Right kidney (tissue), 1 donor: ENCODE measurements around the gene SRGAP2.
"Not testable (repeated sequence)": the region's sequence is repeated elsewhere in the genome, so short reads cannot be mapped to it uniquely, and the experiment has no call there.

Experiments
- DNase-seq: peaks from one replicate; pipeline ENCODE4 v3.0.0-alpha.2; 2016

The SRGAP2 gene

DNA sequence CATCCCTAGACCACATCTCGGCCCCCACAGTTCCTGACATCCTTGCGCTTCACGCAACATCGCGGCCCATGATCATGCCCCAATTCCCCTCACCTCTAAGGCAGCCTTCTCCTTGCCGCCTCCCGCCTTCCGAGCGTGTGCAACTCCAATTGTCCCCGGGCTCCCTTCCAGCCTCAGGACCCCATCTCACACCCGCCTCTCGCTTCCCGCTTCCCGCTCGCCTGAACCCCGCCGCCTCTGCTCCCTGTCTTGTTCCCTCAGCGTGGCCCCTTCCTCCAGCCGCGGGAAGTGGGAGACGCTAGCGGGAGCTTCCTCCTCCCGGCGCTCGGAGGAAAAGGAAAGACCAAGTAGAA lies 794 bp downstream of the SRGAP2 start:
- DNase-seq = not testable (repeated sequence)

DNA sequence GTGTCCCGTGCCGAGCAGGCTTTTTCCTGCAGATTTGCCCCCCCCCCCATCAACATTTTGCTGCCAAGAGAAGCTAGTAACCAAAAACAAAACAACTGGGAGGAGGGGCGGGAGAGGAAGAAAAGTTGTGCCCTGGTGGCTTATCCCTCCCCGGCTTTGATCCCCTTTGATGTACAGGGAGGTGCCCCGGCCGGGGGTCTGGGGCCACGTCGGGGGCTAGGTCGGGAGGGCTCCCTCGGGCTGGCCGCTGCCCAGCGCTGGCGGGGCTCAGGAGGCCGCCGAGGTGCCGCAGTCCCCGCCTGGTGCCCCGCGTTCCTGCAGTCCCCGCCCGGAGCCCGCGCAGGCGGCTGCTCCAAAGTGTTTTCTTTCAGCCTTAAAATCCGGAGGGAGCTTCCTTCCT lies 1.5 kb downstream of the SRGAP2 start:
- peak; percentile 44 for DNase-seq

DNA sequence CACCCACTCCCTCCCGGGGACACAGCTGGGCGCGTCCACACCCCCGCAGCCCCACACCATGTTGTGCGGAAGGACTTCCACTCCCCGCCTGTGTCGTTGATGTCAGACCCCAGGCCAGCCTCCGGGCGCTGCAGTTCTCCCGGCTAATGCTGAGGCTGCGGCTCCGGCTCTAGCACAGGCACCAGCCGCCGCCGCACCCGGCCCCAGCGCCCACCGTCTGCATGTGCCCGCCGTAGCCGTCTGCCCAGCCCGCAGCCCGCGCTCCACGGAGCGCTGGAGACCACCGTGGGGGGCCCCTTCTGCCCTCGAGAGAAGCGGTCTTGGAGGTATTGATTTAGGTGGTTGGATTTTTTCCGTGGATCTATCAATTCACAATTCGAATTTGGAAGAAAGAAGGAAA lies 2.2 kb downstream of the SRGAP2 start:
- not testable (repeated sequence) for DNase-seq

DNA sequence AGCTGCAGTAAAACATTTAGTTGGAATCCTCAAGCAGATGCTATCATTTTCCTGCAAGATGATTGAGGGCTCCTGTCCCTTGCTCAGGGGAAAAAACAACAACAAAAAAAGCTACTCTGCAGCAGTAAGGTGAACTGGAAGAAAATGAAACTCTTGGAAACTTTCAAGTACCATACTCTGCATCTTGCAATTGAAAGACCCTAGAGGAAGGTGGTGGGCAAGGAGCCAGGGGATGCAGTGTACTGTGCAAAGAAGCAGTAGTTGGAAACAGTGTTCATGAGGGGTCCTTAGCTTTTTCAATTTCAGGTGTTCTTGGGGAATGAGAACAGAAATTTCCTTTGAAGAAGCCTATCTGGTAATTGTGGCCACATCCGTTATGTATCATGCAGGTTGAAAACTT lies 7.5 kb downstream of the SRGAP2 start:
- DNase-seq = not testable (repeated sequence)

DNA sequence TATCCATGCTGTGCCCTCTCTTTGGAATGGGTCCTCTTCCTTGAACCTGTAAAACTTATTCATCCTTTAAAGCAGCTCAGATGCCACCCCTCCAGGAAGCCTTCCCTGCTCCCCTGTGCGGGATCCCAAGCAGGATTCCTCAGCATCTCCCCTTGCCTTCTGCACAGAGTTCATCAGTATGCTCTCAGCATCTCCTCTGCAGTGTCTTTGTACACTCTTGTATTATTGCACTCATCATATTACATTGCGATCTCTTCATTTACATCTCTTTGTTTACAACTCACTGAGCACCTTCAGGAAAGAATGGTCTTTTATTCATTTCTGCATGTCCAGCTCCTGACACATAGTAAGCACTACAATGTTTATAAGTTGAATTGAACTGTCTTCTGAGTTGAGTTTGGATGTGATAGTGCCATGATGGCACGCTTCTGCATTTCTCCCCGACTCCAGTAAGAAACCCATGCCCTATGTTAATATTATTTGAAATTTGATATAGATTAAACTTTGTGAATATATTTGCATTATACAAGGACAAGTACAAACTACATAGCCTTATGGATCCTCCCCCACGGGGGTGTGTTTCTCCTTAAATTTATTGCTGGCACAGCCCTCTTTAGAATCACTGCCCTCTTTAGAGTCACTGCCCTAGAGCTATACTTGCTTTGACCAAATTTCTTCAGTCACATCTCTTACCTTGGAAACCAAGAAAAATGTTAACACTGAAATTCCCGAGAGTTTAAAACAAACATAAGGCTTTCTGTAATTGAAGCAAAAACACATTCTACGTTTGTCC lies 12.5 kb downstream of the SRGAP2 start:
- not testable (repeated sequence) for DNase-seq

DNA sequence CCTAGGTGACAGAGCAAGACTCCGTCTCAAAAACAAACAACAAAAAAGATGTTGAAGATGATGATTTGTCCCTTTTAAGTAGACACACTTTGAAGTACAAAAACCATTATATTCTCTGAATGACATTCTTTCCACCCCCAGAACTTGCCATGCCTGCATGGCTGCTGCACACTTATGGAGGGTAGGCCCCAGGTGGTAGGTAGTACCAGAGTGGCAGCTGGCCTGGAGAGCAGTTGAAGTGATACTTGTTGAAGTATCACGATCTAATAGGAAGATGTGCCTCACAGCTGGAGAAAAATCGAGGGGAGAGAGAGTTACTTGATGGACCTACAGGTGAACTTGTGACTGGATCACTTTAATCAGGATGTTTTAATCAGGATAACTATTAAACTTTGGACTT lies 14.9 kb downstream of the SRGAP2 start:
- DNase-seq = not testable (repeated sequence)

DNA sequence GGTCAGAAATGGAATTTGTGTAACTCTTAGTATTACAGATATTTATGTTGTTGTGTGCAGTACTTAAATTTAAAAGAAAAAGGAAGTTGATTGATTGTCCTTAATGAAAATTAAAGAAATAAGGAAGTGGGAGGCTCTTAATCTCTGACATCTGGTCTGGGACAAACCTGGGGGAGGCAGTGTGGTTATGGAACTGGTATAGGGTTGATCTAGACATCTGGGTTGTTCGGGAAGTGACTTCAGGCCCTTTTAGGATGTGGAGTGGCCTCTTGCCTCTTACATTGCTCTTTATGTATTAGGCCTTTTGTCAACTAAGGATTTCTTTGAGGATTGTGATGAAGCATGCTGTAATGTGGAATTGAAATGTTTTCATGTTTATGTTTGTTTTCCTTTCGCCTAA lies 15.4 kb downstream of the SRGAP2 start:
- DNase-seq = not testable (repeated sequence)

DNA sequence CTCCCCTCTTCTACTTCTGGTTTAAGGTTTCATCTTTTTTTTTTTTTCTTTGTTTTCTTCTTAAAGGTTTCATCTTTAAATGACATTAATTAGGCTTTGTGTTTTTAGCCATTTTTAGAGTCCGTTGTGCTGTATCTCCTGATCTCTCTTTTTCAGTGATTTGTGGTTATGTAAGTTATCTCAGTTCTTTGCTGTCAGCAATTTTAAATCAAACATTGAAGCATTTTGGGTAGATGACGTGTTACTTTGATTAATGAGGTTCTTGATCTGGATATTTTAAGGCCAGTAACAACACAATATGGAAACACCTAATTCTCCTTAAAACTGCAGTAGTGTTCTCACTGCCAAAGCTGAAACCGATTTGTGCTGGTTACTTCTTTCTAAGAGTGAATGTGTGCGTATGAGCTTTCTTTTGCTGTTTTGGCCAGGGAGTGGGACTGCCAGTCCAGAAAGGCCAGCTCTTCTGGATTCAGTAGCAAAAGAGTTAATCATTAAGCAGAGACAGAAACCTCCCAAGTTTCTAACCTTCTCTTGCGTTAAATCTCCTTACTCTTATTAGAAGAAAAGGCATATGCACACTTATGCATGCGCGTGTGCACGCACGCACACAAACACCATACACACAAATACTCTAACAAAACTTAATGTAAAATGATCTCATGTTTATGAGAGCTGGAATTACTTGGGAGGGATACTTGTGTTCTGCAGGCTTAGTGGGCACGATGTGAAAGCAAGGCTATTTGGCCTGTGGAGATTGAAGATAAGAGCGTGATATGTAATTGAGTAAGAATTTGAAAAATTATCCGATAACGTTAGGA lies 16.4 kb downstream of the SRGAP2 start:
- not testable (repeated sequence) for DNase-seq

DNA sequence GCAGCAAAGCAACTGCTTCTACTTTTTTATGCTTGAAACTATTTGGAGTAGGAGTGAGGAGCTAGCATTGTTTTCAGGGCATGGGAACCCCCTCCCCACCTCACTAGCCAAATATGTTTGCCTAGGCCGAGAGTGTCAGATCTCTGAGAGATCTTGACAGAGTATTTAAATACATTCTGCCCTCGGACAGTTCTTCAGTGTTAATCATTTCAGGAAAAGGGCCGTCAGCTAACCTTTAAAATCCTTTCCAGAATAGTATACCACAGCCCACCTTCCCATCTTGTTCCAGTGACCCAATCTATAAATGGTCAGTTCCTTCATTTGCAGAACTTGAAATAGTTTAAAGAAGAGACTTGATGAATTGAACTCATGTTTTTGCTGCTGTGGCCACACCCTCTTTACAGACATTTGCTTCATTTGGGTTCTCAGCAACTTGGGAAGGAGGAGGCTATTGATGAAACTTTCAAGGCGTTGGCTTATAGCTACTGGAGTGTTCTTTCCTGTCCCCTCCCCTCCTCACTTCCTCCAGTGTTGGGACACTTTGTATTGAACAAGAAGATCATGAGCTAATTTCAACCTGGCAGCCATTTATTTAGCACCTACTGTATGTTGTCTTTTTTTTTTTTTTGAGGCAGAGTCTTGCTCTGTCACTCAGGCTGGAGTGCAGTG lies 17.1 kb downstream of the SRGAP2 start:
- DNase-seq = peak; percentile 10

DNA sequence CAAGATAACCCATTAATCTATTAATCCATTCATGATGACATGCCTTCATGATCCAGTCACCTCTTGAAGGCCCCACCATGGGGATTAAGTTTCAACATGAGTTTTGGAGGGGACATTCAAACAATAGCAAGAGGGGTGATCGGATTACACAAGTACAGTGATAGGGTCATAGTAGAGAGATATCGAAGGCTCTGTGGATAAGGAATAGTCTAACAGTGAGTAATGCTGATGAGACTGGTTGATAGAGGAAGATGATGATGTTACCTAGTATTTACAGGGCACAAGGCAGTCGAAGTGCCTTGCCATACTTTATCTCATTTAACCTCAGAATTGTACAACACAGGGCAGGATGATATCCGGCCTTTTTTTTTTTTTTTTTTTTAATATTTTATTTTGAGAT lies 18.2 kb downstream of the SRGAP2 start:
- DNase-seq = not testable (repeated sequence)

DNA sequence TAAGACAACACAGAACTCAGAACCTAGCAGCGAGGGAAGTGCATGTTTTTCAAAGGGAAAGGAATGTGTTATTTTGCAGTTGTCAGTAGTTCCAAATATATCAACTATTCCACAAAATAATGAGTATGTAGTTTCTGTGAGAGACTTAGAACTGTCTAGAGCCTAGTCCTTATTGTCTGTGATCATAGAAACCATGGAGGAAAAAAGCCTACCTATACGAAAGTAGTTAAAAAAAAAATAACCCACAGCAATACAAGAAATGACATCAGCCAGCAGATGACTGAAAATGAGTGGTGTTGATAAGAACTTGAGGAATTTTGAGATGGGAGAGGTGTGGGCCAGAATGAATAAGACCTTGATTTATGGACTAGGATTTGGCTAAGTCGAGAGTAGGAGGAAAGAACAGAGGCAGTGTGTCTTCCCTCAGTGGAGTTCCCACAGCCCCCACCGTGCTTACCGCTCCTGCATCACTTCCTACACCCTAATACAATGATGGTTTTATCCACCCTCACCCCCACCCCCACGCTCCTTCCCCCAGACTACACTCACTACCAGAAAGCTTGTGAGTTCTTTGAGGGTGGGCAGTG lies 20.9 kb downstream of the SRGAP2 start:
- DNase-seq = not testable (repeated sequence)

DNA sequence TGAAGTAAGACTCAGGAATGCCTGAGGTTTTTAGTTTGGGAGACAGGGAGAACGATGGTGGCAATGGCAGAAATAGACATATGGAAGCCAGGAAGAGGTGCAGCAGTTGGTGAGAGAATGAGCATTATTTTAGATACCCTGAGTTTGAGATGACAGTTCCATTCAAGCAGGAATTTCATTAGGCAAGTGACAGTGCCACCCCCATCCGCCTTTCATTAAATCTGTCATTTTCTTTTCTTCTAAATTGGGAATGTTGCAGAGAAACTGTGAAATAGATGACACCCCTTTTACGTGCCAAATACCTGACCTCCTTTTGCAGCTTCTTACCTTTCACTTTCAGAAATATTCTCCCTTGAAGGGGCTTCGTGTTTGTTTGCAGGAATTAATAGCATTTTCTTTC lies 22.0 kb downstream of the SRGAP2 start:
- not testable (repeated sequence) for DNase-seq

DNA sequence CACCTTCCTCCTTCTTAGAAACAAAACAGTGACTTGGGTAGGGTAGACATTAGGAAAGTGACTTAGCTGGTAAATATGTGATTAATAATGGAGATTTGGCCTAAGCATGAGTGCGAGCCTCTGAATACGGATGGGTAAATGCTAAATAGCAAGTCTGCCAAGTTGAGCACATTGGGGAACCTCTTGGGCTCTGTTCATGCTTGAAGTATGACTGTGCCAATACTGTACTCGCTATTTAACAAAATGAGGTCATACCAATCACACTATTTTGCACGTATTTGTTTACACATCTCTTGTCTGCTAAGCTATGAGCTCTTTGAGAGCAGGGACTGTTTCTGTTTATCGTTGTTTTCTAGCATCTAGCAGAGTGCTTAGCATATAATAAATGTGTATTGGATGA lies 23.5 kb downstream of the SRGAP2 start:
- DNase-seq = not testable (repeated sequence)

DNA sequence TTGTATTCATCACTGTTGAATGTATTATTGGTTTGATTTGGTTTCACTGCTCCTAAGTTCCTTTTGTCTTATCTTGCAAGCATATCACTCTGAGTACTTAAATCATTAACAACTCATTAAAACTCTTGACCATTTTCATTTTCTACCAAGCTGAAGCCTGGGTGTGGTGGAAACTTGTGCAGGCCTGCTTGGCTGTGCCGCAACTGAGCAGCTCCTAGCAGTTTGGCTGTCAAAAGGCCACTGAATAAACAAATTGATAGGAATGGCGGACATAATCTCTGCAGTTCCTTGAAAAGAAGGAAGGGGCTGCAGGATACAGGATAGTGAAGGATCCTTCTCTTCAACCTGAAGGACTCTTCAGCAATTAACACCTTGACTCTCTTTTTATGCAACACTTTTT lies 25.9 kb downstream of the SRGAP2 start:
- not testable (repeated sequence) for DNase-seq

DNA sequence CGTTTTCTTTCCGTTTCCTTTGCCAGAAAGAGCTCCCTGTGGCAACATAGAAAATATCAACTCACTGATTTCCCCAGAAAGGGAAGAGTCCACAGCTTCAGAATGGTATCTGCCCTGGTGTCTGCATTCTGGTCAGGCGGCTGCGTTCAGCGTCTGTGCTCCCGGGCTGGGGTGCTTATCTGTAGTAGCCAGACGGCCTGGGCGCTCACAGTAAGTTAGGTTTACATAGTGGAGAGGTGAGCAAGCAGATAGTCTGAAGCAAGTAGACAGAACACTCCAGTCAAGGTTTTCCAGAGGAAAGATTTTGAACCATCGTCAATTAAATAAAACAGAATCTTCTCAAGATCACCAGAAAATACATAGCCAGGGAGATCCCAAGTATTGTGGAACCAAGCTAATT lies 28.6 kb downstream of the SRGAP2 start:
- DNase-seq = not testable (repeated sequence)

DNA sequence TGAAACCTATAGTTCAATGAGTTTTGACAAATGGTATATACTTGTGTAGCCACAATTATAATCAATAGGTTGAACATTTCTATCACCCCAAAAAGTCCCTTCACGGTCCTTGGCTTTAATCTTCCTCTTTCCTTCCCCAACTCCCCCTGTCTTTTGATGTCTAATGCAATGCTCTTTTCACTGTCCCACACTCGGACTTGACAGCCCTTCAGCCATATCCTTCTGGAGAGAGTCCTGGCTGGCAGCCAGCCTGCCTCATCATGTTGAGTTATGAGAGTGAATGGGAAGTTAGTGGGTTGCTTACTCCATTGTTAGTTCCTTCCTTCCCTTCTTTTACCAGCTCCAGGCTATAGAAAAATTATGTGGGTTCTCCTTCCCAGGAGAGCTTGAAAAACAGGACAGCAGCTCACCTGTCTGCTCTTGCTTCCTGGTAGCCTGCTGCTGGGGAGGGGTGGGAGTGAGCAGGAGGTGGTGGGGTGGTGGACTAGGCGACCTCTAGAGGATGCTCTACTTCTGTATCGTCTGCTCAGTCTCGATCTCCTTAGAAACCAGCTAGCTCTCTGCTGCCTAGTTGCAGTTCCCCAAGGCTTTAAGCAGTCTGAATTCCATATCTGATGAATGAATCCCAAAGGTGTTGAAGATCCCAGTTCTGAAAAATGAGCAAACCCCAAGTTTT lies 29.8 kb downstream of the SRGAP2 start:
- not testable (repeated sequence) for DNase-seq

DNA sequence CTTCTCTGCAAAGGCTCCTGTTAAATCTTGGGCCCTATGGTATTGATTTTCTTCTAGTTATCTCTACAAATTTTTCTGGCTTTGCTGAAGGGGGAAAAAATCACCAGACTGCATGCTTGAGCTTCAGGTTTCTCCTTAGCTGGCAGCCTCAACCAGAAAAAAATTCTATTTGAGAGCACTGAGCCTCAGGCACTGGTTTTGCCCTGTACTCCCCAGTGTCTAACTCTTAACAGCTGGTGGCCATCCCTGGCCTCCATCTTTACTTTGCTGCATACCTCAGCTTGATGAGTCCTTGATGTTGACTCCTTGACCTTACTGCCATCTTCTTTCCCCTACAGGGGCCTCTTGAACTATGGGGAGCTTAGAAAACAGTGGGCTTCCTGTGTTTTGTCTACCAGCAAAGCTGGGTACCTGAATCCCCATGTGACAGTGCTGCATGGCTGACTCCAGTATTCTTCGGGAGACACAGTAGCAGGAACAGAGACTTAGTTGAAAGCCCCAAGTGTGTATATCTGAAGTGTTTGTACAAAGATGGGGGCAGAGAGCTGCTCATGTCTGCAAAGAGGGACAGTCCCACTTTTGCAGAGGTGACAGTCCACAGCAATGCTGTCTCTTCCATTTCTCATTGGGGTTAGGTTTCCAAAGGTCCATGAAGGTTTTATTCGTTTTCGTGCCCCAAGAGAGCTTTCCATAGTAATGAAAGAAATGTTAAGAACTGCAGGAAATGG lies 31.0 kb downstream of the SRGAP2 start:
- DNase-seq = not testable (repeated sequence)

DNA sequence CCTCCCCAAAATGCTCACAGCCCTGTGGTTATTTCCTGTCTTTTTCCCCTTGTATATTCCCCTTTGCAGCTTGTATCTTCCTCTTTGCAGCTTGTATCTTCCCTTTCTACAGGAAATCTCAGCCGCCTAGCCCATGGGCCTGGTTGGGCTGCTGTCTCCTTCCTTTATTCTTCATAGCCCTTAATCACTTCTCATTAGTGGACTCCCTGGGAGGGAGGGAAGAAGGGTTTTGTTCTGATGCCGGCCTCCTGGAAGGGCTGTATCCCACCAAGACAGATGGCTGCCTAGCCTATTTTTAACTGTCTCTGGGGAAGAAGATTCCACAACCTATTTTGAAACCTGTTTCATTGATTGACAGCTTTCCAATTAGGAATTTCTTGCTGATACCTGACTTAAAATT lies 31.8 kb downstream of the SRGAP2 start:
- not testable (repeated sequence) for DNase-seq

DNA sequence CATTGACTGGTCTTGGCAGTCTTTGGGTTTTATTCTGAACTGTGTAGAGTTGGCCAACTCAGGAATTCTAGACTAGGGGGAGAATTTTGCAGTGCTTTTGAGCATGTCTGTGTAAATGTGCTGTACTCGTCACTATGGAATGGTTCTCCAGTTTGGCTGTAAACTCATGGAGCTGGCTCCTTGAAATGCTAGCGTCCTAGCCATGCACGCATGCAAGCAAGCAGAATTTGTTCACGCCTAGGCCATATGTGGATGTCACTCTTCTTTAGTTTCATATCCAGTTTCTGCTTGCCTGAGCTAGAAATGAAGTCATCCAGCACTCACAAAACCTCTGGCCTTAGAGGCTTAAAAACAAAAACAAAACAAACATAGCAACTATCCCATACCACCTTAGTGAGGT lies 36.9 kb downstream of the SRGAP2 start:
- not testable (repeated sequence) for DNase-seq

DNA sequence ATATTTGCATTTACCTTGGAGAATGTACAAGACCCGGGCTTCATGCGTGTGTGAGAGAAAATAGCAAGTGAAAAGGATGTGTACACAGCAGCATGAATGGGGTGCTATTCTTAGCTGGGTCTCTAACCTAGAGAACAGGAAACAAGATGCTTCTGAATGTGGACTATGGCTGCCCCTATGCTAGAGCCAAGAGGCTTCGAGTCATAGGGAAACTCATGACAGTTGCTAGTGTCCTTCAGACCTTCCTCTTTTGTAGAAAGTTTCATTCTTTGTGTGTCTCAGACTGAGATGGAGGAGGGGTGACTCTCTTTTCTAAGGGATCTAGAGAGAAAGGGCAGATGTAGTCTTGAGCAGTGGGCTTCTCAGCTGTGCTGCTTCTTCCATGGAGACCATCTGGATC lies 40.0 kb downstream of the SRGAP2 start:
- not testable (repeated sequence) for DNase-seq

DNA sequence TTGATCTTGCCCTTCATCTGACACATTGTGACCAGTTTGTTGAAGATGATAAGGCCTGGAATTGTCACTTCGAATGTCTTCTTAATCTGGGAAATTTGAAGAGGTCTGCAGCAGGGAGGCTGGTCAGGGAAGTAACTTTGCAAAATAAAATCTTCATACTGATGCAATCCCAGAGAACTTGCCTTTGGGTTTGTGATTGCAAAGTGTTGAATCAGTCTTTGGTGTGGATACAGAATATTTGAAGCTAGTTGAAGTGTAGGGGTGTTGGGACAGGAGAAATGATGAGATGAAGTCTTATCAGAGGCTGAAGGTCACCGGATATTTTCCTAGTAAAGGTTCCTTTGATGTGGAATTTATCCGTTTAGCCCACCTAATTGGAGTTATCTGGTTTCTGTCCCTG lies 42.1 kb downstream of the SRGAP2 start:
- DNase-seq = not testable (repeated sequence)
